Measurements from ENCODE around the gene SSBP4. TPM values are rescaled to one million over a fixed set of nuclear protein-coding genes. Genes with fewer than 3 reads are reported as not detected.

SSBP4 gene
- total RNA-seq, 4 donors from 2014 or later, result 34.0 to 85.8 (median 39.9) TPM

GRCh38 chr19:18434411-18435175 lies 15.4 kb downstream of the SSBP4 start:
- DNase-seq, result peak in 1 of 3 donors; percentile 50
- H3K4me3 ChIP-seq, result no peak overlapping the region
- peaks cover 0 to 41% (median 34%) of the 10 kb centered on the region in 4 donors for H3K4me1 ChIP-seq
- TF ChIP-seq, protein P1, sequence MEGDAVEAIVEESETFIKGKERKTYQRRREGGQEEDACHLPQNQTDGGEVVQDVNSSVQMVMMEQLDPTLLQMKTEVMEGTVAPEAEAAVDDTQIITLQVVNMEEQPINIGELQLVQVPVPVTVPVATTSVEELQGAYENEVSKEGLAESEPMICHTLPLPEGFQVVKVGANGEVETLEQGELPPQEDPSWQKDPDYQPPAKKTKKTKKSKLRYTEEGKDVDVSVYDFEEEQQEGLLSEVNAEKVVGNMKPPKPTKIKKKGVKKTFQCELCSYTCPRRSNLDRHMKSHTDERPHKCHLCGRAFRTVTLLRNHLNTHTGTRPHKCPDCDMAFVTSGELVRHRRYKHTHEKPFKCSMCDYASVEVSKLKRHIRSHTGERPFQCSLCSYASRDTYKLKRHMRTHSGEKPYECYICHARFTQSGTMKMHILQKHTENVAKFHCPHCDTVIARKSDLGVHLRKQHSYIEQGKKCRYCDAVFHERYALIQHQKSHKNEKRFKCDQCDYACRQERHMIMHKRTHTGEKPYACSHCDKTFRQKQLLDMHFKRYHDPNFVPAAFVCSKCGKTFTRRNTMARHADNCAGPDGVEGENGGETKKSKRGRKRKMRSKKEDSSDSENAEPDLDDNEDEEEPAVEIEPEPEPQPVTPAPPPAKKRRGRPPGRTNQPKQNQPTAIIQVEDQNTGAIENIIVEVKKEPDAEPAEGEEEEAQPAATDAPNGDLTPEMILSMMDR (IDR thresholded peaks at IDR 0.05), result no peak
- TF ChIP-seq POLR2A (IDR thresholded peaks at IDR 0.05), result no peak
- no peaks in the 10 kb centered on the region for H3K27me3 ChIP-seq
- no peaks in the 10 kb centered on the region for H3K9me3 ChIP-seq
- no peaks in the 10 kb centered on the region for H3K36me3 ChIP-seq
- peak overlapping the region in 1 of 4 donors; percentile 59 for H3K27ac ChIP-seq

GRCh38 chr19:18435178-18435841 lies 16.1 kb downstream of the SSBP4 start:
- Histone ChIP-seq H3K9me3 (no peaks in the 10 kb centered on the region), H3K4me3 (no peak overlapping the region), H3K27ac (no peak overlapping the region), H3K4me1 (peaks cover 0 to 35% (median 27%) of the 10 kb centered on the region in 4 donors), H3K36me3 (no peaks in the 10 kb centered on the region), H3K27me3 (no peaks in the 10 kb centered on the region)
- TF ChIP-seq, protein P1 (IDR thresholded peaks at IDR 0.05), result no peak
- TF ChIP-seq POLR2A (IDR thresholded peaks at IDR 0.05), result no peak
- DNase-seq, result peak in 1 of 3 donors; percentile 57

DNA sequence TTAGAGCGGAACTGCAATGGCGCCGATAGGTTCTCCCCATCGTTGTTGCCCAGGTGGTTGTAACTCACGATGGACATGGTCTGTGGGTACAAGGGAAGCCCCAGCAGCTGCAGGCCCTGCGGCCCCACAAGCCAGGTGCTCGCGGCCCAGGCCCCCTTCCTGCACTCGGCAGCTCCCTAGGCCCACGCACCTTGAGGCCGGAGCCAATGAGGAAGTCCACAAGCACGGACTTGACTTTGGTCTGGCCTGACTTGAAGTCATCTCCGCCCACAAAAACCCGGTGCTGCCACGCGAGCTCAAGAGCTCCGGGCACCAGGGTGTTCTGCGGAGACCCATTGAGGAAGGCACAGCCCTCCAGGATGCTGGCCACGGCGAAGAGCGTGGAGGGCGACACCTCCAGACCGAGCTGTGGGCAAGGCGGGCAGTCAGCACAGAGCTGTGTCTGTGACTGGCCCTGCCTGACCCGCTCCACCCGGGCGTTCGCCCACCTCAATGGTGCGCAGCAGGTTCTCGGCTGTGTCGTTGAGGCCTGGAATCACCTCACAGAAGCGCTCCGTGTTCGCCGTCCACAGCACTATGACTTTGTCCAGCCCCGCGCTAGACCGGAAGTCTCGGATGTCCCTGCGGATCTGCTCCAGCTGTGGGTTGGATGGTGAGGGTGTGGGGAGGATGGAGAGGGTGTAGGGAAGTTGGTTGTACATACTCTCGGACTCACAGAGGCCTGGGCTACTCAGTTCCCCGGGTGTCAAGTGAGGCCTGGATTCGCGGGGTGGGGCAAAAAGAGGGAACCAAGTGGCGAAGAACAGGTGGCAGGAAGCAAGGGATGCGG lies 16.9 kb downstream of the SSBP4 start:
- no peak for TF ChIP-seq POLR2A (IDR thresholded peaks at IDR 0.05)
- DNase-seq, result peak in 1 of 3 donors; percentile 52
- H3K27me3 ChIP-seq, result no peaks in the 10 kb centered on the region
- H3K9me3 ChIP-seq, result no peaks in the 10 kb centered on the region
- peaks cover 0 to 35% (median 25%) of the 10 kb centered on the region in 4 donors for H3K4me1 ChIP-seq
- H3K4me3 ChIP-seq, result peak overlapping the region in 2 of 4 donors; percentile 62 to 65
- no peaks in the 10 kb centered on the region for H3K36me3 ChIP-seq
- peak overlapping the region; percentile 5 to 78 (median 48) for H3K27ac ChIP-seq

GRCh38 chr19:18436671-18437490 lies 17.7 kb downstream of the SSBP4 start:
- peaks cover 0 to 35% (median 25%) of the 10 kb centered on the region in 4 donors for H3K4me1 ChIP-seq
- H3K27me3 ChIP-seq, result no peaks in the 10 kb centered on the region
- H3K36me3 ChIP-seq, result no peaks in the 10 kb centered on the region
- TF ChIP-seq, protein P1 (IDR thresholded peaks at IDR 0.05), result no peak
- no peak for TF ChIP-seq POLR2A (IDR thresholded peaks at IDR 0.05)
- peak overlapping the region; percentile 5 to 78 (median 70) for H3K27ac ChIP-seq
- peak; percentile 73 to 95 (median 92) for DNase-seq
- no peaks in the 10 kb centered on the region for H3K9me3 ChIP-seq
- peak overlapping the region; percentile 44 to 65 (median 62) for H3K4me3 ChIP-seq

GRCh38 chr19:18437491-18438330 lies 18.5 kb downstream of the SSBP4 start, which contains the start of gene ISYNA1:
Gene ISYNA1 (minus strand): TSS chr19:18438133. CDS start chr19:18437979, 154 bp downstream.
- DNase-seq, result peak in 2 of 3 donors; percentile 68 to 86

More at GRCh38 chr19:18437491-18438330, 18.5 kb downstream of the SSBP4 start, which contains the start of gene ISYNA1:
- TF ChIP-seq POLR2A (IDR thresholded peaks at IDR 0.05), result no peak
- TF ChIP-seq, protein P1 (IDR thresholded peaks at IDR 0.05), result no peak
- peaks cover 0 to 34% (median 23%) of the 10 kb centered on the region in 4 donors for H3K4me1 ChIP-seq
- H3K27me3 ChIP-seq, result no peaks in the 10 kb centered on the region
- H3K36me3 ChIP-seq, result peaks cover 0 to 2% (median 0%) of the 10 kb centered on the region in 3 donors
- peak within 1 kb of the TSS; percentile 39 to 78 (median 70) for H3K27ac ChIP-seq
- H3K4me3 ChIP-seq, result peak within 1 kb of the TSS; percentile 44 to 65 (median 62)
- H3K9me3 ChIP-seq, result no peaks in the 10 kb centered on the region
